GM10847 (cell line): ENCODE measurements around the gene GM2A.

ENCODE experiments used
- POLR2A ChIP-seq: IDR thresholded peaks from 2 replicates; pipeline ENCODE4 v1.6.1; 2011; ENCODE audit not compliant: insufficient read length; ENCODE audit errors: extremely low read depth

Gene GM2A

DNA sequence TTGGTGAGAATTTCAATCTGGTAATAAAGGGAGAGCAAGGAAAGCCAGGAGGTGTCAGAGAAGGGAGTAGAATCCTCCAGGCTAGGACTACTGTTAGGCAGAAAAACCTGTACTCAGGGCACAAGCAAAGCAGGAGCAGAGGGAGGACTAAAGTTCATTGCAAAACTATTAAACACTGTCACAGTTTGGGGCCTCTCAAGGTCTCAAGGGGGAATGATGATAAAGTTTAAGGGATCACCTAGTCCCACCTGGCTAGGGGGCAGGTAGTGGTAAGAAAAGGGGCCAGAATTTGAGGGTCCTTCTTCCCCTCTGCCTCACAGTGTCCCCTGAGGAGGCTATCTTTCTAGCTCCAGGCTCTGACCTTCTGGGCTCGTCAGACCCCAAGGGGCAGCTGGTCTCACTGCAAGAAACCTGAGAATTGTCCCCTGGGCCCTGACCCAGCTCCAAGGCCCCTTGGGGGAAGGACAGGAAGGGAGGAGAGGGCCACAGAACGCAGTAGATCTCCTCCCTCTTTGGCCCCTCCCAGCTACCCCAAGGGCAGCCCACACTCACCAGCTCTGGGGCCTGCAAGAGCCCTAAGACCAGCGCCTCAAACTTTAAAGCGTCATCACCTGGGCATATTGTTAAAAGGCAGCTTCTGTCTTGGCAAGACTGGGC is 30.1 kb upstream of the GM2A start:
- TF ChIP-seq POLR2A: no peak

DNA sequence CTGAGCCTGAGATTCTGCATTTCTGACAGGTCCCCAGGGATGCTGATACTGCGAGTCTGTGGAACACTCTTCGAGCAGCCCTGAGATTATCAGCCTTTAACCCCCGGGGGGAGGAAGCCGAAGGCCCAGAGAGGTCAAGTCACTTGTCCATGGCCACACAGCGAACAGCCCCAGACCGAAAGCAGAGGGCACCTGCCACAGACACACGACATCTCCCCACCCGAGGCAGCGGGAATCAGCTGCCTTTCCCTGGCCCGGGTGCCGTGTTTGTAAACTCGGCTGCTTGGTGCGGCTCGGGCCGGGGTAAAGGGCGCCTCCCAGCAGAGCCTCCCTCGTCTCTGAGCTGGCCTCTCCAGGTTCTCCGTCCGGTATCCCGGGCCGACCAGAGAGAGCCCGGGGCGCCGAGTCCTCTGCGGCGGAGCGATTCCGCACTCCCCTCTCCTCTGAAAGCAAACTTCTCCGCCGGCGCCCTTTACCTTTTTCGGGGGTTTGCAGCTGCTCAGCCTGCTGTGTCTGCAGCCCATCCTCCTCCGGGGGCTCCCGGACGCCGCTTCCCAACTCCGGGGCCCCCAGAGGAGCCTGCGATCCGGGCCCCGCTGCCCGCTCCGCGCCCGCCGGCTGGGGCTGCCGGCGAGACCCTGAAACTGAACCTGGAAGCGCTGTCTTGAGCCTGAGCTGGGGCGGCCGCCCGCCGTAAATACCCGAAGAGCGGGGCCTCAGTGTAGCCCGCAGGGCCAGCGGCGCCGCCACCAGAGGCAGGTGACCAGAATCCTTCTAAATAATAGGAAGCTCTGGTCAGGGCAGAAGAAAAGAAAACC is 29.3 kb upstream of the GM2A start, which contains the start of gene CCDC69:
TSS of gene CCDC69 (minus strand) at position 646 of the 818 bp plus-strand sequence. CDS start at position 524, 122 bp downstream.
- TF ChIP-seq POLR2A: peak; percentile 86

DNA sequence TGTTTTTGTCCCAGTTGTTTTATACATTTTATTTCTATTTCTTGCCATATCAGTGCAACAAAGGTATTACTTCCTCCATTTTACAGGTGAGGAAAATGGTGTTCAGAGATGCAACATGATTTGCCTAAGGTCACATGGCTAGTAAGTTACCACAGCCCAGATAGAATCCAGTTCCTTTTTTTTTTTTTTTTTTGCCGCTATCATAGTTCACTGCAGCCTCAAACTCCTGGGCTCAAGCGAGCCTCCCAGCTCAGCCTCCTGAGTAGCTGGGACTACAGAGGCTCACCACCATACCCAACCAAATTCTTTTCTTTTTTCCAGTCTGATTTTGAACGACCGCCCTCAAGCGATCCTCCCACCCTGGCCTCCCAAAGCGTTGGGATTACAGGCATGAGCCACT is 28.6 kb upstream of the GM2A start:
- TF ChIP-seq POLR2A: no peak

DNA sequence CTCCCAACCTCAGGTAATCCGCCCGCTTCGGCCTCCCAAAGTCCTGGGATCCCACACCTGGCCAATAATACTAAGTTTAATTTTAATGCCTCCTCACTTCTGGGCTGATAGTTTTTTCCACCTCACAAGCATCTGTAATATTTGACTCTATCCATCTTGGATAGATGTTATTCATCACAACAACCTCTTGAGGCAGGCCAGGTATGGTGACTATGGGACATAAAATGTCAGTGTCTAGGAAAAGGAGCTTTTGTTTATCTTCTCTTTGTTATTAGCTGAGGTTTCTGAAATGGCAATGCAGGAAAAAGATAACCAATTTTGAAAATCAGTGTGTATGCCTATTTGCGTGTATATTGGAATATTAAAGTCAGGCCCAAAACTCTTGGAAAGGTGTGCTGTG is 27.9 kb upstream of the GM2A start:
- no peak for TF ChIP-seq POLR2A

DNA sequence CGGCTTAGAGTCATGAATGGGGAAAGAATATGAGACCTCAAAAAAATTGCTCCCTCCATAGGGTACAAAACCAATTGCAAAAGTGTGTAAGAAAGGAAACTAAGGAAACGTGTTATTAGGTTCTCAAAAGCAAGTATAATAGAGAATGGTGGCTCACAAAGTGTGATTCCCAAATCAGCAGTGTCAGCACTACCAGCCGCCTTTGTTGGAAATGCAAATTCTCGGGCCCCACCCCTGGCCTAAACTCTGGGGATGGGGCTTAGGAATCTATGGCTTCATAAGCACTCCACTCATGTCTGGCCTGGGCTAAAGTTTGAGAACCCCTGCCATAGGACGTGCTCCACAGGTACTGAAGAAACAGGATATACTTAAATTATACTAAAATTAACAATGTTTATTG is 27.5 kb upstream of the GM2A start:
- no peak for TF ChIP-seq POLR2A

DNA sequence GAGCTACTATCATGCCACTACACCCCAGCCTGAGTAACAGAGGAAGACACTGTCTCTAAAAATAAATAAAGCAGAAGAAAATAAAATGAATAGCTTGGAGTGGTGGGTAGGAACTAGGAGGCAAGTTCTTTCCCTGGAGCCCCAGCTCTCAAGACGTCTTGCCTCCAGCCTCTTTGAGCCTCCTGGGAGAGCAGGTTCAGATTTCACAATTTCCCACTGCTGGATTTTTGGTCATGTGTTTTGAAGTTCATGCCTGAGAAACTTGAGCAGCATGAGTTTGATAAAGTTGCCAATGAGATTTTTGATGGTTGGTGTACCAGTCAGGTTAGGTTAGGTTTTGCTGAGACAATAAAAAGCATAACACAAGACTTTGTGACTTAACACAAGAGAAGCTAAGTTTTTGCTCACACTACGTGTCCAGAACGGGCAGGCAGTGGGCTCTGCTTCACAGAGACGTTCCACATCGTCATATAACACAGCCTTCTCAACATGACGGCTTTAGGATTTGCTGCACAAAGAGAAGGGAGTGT is 25.0 kb upstream of the GM2A start:
- no peak for TF ChIP-seq POLR2A

DNA sequence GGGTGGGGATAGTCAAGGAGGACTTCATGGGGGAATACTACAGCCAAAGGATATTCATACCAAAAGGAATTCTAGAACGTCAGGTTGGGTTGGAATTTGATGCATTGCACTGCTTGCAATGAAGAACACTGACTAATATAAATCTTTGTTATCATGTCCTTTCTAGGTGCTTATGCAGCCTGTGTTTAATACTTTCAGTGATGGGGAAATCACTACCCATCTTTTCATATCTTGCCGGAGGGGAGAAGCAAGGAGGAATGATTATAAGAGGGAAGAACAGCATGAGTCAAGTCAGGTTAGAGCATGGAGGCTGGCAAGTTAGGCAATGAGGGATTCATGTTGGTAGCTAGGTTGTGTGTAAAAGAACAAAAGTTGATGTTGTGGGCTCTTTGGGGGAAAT is 24.0 kb upstream of the GM2A start:
- no peak for TF ChIP-seq POLR2A

DNA sequence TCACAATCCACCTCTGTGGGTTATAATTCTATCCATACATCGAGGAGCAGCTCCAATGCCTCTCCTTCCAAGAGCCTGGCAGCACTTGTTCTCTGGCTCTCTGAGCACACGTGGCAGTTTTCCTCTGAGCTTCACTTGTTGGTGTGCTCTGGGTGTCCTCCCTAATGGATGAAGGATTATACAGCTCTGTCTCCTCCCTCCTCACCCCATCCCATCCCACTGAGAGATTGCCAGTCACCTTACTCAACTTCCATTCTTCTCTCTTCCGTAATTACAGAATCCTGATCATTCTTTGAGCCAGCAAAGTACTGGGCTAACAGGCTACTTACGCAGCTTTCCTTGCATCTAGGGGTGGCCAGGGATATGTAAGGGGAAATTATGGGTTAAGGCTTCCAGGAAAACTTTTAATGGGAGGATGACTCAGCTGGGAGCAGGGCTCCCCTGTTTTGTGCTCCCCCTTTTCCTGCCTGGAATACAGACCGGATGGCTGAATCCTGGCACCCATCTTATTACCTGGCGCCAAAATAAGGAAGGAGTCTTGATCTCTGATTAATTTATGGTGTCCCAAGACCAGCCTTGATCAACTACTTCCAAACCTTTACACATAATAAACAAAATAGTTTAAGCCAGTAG is 22.8 kb upstream of the GM2A start:
- no peak for TF ChIP-seq POLR2A

DNA sequence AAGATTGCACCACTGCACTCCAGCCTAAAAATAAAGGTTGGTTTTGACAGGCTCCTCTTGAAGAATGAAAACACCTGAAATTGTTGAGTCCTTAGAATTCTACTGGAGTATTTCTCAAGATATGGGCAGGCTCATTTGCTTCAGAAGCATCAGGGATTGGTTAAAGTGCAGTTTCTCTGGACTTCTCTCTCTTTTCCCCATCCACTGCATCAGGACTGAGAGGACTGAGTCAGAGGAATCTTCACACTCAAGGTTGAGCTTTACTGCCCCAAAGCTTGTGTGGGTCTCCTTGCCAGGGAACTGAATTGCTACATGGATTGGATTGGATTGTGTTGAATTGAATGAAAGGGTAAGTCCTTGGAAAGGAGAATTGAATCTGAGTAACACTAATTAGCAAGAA is 21.6 kb upstream of the GM2A start:
- no peak for TF ChIP-seq POLR2A

DNA sequence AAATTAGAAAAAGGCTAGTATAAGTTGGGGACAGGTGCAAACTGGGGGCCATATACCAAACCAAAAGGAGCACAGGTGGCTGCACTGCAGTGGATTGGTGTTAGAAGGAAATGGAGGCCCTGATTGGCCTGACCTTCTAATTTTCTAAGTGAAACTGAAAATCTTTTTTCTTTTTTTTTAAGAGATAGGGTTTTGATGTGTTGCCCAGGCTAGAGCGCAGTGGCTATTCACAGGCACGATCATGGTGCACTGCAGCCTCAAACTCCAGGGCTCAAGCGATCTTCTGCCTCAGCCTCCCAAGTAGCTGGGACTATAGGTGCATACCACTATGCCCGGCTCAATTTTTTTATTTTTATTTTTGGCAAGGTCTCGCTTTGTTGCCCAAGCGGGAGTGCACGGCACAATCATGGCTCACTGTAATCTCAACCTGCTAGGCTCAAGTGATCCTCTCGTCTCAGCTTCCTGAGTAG is 19.3 kb upstream of the GM2A start:
- TF ChIP-seq POLR2A: no peak

DNA sequence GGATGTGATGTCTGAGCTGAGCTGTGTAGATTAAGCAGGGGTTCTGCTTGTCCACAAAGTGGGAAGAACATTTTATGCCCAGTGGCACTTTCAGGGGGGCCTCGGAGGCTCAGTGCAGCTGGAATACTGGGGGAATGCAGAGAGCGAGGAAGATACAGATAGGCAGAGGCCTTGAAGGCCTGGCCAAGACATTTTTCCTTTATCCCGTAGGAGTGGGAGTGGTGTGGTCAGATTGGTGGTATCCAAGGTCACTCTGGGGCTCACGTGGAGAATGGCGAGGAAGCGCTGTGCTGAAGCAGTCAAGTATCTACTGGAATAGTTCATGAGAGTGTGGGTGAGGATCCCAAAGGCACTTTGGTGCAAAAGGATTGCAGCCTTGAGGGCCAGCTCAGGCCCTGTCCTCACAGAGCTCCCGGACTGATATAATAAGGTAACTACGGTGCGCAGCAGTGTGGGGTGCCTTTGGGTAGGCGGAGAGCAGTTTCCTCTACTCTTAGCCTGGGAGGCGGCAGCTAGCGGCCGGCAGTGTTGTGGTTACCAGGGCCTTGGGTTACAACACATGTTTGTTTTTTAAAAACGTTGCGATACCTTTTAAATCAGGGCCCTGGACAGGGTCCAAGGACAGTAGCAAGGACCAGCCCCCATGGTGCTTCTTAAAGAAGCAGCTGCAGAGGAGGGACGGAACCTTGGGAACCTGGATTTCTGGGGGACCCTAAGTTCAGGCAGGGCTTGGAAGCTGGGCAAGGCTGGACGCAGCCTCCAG is 18.3 kb upstream of the GM2A start:
- no peak for TF ChIP-seq POLR2A

DNA sequence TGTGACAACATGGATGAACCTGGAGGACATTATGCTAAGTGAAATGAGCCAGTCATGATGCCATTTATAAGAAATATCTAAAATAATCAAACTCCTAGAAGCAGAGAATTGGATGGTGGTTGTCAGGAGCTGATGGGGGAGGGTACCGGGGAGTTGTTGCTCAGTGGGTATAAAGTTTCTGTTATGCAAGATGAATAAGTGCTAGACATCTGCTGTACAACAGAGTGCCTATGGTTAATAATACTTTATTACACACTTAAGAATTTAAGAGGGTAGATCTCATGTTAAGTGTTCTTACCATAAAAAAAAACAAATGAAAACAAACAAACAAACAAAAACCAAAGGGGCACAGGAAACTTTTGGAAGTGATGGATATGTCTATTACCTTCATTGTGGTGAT is 16.1 kb upstream of the GM2A start:
- no peak for TF ChIP-seq POLR2A

DNA sequence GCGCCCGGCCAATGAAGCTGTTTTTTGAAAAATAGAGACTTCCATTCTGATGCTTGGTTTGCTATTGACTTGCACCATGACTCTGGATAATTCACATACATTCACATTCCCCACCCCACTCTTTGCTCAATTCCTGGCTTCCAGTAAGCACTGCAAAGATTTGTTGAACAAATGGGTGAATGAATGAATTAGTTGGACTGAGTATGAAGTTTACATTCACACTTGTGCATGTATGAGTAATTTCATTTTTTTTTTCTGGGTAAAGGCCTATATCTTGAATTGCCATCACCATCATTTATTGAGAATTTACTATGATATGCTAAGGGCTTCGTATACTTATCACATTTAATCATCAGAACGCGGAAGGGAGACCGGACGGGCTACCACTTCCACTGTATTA is 15.3 kb upstream of the GM2A start:
- no peak for TF ChIP-seq POLR2A

DNA sequence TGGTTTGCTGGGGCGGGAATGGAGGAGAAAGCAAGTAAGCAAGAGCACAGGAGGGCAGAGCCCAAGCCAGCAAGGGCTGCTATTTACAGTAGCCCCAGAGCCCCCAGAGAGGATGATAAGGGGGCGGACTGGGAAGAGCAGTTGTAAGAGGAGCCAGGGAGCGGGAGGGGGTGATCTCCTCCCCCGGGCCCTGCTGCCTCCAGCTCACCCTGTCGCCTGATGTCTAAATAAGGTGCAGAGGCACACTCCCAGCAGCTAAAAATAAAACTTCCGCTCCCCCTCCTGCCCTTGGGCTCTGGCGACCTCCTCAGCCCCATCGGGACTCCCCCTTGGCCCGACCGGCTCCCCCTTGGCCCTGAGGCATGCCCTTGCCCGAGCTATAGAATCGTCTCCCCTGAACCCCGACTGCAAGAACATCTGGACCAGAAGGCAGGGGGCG is 14.7 kb upstream of the GM2A start:
- TF ChIP-seq POLR2A: no peak
